ENCODE measurements around the gene SLC44A4. TPM values are rescaled to one million over a fixed set of nuclear protein-coding genes. Genes with fewer than 3 reads are reported as not detected.
"Not testable (repeated sequence)": the region's sequence is repeated elsewhere in the genome, so short reads cannot be mapped to it uniquely, and the experiment has no call there.

The SLC44A4 gene
- total and polyA plus RNA-seq, 2 experiments from 2014 or later = 0.60 TPM; not detected in 1

GRCh38 chr6:31822036-31822821, 56.6 kb downstream of the SLC44A4 start:
- no peaks in the 10 kb centered on the region for H3K9me3 ChIP-seq (ENCODE audit: low read depth)
- no peaks in the 10 kb centered on the region for H3K27me3 ChIP-seq
- TF ChIP-seq, protein P1, sequence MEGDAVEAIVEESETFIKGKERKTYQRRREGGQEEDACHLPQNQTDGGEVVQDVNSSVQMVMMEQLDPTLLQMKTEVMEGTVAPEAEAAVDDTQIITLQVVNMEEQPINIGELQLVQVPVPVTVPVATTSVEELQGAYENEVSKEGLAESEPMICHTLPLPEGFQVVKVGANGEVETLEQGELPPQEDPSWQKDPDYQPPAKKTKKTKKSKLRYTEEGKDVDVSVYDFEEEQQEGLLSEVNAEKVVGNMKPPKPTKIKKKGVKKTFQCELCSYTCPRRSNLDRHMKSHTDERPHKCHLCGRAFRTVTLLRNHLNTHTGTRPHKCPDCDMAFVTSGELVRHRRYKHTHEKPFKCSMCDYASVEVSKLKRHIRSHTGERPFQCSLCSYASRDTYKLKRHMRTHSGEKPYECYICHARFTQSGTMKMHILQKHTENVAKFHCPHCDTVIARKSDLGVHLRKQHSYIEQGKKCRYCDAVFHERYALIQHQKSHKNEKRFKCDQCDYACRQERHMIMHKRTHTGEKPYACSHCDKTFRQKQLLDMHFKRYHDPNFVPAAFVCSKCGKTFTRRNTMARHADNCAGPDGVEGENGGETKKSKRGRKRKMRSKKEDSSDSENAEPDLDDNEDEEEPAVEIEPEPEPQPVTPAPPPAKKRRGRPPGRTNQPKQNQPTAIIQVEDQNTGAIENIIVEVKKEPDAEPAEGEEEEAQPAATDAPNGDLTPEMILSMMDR (IDR thresholded peaks at IDR 0.05; ENCODE audit: low read depth, low read length) = no peak
- peak; percentile 65 to 86 for DNase-seq (ENCODE audit: low read depth in 1 of 2, low spot score in 1 of 2)
- peaks cover 7% of the 10 kb centered on the region for H3K4me1 ChIP-seq (ENCODE audit: low read depth)
- peak overlapping the region; percentile 48 for H3K4me3 ChIP-seq
- peak overlapping the region; percentile 85 for H3K27ac ChIP-seq
- no peaks in the 10 kb centered on the region for H3K36me3 ChIP-seq

DNA sequence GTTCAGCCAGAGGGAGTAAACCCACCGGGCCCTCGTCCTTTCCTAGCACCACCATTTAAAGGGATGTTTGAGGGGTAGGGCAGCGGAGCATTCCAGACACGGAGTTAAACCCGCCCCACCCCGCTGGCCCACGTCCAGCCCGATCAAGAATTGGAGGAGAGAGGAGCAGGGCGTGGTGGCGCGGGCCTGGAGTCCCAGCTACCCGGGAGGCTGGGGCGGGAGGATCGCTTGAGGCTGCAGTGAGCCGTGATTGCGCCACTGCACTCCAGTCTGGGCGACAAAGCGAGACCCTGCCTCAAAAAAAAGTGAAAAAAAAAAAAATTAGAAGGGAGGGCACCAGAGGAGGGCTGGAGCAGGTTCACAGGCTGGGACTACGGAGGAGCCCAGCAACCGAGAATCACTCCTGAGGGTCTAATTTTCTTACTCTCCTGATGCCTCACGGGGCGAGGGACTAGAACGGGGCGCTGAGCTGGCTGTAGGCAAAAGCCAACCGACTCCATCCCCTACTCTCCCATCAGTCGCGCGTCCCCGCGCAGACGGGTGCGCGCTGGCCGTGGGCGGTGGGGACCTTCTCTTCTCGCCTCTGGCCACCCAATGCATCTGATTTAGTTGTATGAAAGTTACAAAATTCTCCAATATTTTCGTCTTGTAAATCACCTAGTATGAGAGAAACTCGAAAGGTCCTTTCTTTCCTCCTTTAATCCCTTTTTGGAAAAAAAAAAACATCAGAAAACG, 57.3 kb downstream of the SLC44A4 start:
- TF ChIP-seq, protein P1 (IDR thresholded peaks at IDR 0.05; ENCODE audit: low read depth, low read length) = no peak
- Histone ChIP-seq H3K4me3 (peak overlapping the region; percentile 48), H3K27ac (peak overlapping the region; percentile 85), H3K4me1 (ENCODE audit: low read depth) (peaks cover 4% of the 10 kb centered on the region), H3K9me3 (ENCODE audit: low read depth) (no peaks in the 10 kb centered on the region), H3K36me3 (no peaks in the 10 kb centered on the region), H3K27me3 (no peaks in the 10 kb centered on the region)
- peak; percentile 43 to 68 for DNase-seq (ENCODE audit: low read depth in 1 of 2, low spot score in 1 of 2)

DNA sequence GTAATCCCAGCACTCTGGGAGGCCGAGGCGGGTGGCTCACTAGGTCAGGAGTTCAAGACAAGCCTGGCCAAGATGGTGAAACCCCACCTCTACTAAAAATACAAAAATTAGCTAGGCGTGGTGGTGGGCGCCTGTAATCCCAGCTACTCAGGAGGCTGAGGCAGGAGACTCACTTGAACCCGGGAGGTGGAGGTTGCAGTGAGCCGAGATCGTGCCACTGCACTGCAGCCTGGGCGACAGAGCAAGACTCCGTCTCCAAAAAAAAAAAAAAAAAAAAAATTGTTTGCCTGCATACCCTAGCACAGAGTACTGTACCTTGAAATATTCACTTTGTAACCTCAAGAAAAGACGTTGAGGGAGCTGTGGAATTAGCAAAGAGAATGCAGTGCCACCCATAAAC, 58.4 kb downstream of the SLC44A4 start:
- DNase-seq (ENCODE audit: low read depth in 1 of 2, low spot score in 1 of 2); H3K4me3 ChIP-seq; H3K36me3 ChIP-seq; H3K27me3 ChIP-seq; H3K4me1 ChIP-seq (ENCODE audit: low read depth); H3K9me3 ChIP-seq (ENCODE audit: low read depth); H3K27ac ChIP-seq: not testable (repeated sequence)

DNA sequence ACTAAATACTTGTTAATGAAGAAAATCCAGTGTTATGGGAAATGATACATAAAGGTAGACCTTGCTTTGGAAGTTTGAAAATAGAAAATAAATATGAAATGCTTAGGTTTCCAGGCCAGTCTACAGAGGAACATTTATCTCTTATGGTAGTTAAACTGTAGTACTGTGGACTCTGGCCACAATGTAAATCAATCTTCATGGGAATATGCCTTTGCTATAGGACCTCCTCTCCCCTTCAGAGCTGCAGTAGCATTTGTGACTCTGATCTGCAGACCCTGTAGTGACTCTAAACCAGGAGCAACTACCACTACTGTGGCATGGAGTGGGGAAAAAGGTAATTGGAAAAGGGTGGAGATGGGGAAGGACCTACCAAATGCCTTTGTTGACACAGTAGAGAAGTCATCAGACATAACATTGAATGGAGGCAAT, 58.9 kb downstream of the SLC44A4 start:
- no peaks in the 10 kb centered on the region for H3K4me1 ChIP-seq (ENCODE audit: low read depth)
- DNase-seq (ENCODE audit: low read depth in 1 of 2, low spot score in 1 of 2) = no peak
- no peaks in the 10 kb centered on the region for H3K27me3 ChIP-seq
- TF ChIP-seq, protein P1 (IDR thresholded peaks at IDR 0.05; ENCODE audit: low read depth, low read length) = no peak
- no peaks in the 10 kb centered on the region for H3K36me3 ChIP-seq
- H3K4me3 ChIP-seq = no peak overlapping the region
- no peaks in the 10 kb centered on the region for H3K9me3 ChIP-seq (ENCODE audit: low read depth)
- H3K27ac ChIP-seq = no peak overlapping the region

GRCh38 chr6:31817929-31818511, 60.8 kb downstream of the SLC44A4 start:
- H3K36me3 ChIP-seq; H3K4me1 ChIP-seq (ENCODE audit: low read depth); H3K9me3 ChIP-seq (ENCODE audit: low read depth); H3K27me3 ChIP-seq; DNase-seq (ENCODE audit: low read depth in 1 of 2, low spot score in 1 of 2); H3K4me3 ChIP-seq; H3K27ac ChIP-seq: not testable (repeated sequence)

DNA sequence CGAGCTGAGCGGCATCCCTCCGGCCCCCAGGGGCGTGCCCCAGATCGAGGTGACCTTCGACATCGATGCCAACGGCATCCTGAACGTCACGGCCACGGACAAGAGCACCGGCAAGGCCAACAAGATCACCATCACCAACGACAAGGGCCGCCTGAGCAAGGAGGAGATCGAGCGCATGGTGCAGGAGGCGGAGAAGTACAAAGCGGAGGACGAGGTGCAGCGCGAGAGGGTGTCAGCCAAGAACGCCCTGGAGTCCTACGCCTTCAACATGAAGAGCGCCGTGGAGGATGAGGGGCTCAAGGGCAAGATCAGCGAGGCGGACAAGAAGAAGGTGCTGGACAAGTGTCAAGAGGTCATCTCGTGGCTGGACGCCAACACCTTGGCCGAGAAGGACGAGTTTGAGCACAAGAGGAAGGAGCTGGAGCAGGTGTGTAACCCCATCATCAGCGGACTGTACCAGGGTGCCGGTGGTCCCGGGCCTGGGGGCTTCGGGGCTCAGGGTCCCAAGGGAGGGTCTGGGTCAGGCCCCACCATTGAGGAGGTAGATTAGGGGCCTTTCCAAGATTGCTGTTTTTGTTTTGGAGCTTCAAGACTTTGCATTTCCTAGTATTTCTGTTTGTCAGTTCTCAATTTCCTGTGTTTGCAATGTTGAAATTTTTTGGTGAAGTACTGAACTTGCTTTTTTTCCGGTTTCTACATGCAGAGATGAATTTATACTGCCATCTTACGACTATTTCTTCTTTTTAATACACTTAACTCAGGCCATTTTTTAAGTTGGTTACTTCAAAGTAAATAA, 61.5 kb downstream of the SLC44A4 start:
- not testable (repeated sequence) for H3K27ac ChIP-seq; H3K27me3 ChIP-seq; H3K4me3 ChIP-seq; DNase-seq (ENCODE audit: low read depth in 1 of 2, low spot score in 1 of 2); H3K9me3 ChIP-seq (ENCODE audit: low read depth); H3K36me3 ChIP-seq; H3K4me1 ChIP-seq (ENCODE audit: low read depth)

All from cardiac muscle cell (in vitro differentiated cells and primary cell).